GM19099 (cell line): ENCODE data around the gene GPR61.

Experiments
- POLR2A ChIP-seq: IDR thresholded peaks from 3 replicates; pipeline ENCODE4 v1.6.1; 2011; ENCODE audit warnings: low read depth; ENCODE audit not compliant: insufficient read length; ENCODE audit errors: extremely low read depth

Gene GPR61, protein sequence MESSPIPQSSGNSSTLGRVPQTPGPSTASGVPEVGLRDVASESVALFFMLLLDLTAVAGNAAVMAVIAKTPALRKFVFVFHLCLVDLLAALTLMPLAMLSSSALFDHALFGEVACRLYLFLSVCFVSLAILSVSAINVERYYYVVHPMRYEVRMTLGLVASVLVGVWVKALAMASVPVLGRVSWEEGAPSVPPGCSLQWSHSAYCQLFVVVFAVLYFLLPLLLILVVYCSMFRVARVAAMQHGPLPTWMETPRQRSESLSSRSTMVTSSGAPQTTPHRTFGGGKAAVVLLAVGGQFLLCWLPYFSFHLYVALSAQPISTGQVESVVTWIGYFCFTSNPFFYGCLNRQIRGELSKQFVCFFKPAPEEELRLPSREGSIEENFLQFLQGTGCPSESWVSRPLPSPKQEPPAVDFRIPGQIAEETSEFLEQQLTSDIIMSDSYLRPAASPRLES

GRCh38 chr1:109539676-109540075 lies at the start of gene GPR61:
GPR61 (plus strand) TSS chr1:109539872; CDS start chr1:109543023, 3,151 bp downstream.
- no peak for TF ChIP-seq POLR2A

DNA sequence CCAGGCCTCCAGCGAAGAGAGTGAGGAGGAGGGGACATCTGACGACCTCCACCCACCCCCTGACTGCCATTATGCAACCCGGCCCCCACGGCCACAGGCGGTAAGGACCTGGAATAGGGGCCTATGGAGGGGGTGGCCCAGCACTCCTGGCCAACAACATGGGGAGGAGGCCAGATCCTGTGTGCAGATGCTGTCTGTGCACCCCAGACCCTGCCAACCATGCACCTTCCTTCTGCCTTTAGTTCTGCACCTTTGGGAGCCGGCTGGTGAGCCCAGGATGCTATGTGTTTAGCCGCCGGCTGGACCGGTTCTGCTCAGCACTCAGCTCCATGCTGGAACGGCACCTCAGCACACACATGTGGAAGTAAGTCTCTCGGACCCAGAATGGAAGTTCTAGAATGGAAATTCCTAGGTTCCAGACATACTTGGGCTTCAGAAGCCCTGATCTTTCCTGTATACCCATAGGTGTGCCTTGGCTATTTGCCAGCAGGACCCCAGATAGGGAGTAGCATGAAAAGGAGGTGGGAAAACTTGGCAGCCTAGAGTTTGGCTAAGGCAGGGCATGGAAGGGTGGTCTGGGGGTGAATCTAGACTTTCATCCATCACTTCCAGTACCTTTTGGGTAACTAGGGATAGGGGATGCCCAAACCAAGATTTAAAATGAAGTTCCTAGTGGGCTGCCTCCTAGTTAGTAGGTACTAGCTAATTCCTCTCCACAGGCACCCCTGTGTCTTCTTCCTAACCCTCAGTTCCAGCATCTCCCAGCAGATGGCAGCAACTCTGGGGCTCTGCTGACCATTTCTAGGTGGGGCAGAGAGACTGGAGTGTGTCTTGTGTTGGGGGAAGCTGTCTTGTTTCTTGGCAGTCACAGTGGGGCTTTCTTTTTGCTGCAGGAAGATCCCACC lies 49.4 kb upstream of the GPR61 start:
- TF ChIP-seq POLR2A, result no peak

DNA sequence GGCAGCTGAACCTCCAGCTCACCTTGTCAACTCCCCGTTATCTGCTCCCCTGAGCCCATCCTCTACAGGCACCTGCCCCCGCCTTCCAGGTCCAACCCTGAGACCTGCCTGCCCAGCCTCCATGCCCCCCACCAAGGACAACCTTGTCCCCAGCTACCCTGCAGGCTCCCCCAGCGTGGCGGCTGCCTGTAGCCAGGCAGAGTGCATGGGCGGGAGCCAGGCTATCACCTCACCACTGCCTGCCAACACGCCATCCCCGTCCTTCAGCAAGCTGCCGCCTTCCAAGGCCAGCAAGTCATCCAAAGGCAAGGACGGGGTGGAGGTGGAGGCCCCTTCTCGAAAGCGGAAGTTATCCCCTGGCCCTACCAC lies 48.8 kb upstream of the GPR61 start:
- TF ChIP-seq POLR2A, result no peak

GRCh38 chr1:109491372-109491771 lies 48.3 kb upstream of the GPR61 start:
- no peak for TF ChIP-seq POLR2A

DNA sequence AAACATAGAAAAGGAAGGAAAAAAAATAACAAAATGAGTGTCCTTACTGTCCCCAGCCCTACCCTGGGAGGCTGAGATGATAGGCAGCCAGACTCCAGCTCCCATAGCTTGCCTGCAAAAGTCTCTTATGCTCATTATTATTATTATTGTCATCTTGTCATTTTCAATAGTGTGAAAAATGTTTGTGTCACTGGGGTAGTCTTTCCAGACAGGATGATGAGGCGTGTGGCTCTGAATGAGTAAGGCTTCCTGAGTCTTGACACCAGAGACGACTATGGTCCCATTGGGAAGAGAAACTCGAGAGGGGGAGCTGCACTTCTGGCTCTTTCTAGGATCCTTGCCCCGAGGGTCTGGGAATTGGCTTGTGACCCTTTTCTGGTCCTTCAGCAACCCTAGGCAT lies 46.9 kb upstream of the GPR61 start:
- TF ChIP-seq POLR2A, result no peak

- TF ChIP-seq POLR2A, result no peak
Observed at GRCh38 chr1:109493227-109493626, 46.4 kb upstream of the GPR61 start.

- peak; percentile 92 for TF ChIP-seq POLR2A
Observed at GRCh38 chr1:109493805-109494539, 45.7 kb upstream of the GPR61 start, which contains the start of gene CYB561D1. CYB561D1 (plus strand) TSS chr1:109494094; CDS start chr1:109494140, 46 bp downstream.

GRCh38 chr1:109495738-109496137 lies 43.9 kb upstream of the GPR61 start:
- no peak for TF ChIP-seq POLR2A

DNA sequence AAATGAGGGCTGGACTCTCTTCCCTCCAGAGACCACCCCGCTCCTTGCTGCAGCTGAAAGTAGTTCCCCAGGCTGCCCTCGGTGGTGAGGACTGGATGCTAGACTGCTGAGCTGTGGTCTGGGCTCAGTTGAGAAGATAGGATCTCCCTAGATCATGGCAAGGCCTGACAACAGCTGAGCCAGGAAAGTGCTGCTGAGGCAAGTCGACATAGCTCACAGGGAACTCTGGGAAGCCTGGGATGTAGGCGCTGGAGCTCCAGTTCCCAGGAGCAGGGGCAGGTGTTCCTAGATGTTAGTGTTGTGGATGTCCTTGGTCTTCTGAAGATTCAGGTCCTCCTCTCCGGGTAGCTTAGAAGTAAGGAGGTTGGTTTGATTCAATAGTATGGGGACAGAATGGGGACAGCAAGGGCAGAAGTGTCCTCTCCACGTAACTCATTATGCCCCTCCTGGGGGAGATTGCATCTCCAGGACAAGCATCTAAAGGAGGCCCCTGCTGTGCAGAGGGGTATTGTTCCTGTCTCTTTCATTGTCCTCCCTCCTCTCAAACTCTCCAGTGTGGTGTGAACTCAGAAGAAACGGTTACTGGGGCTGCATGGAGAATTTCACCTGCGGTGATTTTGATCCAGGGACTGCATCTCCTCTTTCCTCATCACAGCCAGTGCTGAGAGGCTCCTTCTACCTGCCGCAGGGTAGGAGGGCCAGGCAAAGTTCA lies 42.1 kb upstream of the GPR61 start:
- TF ChIP-seq POLR2A, result no peak

DNA sequence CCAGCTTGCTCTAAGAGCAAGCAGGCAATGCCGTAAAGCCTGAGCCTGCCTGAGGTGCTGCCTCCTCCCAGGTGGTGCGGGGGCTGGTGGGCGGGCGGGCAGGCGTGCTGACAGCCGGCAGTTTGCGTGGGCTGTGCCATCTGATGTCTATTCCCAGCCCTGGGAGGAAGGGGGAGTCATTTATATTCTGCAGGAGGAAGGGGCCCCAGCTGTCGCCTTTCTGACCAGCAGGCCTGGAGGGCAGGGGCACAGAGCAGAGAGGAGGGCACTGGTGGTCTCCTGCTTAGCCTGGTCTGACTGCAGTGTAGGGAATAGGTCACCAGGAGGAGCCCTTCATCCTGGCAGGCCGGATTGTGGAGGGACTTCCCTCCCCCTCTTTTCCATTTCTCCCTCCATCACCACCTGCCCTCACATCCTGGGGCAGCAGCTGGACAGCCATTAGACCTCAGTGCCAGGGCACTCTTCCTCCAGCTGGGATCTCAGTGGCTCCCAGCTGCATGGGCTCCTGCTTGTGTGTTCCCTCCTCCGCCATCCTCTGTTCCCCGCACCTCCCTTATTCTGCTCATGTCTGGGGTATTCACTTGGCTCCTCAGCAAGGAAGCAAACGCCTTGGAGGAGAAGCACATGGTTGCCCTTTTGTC lies 41.4 kb upstream of the GPR61 start:
- TF ChIP-seq POLR2A, result no peak

- TF ChIP-seq POLR2A, result no peak
Observed at GRCh38 chr1:109499081-109499480, 40.6 kb upstream of the GPR61 start.

DNA sequence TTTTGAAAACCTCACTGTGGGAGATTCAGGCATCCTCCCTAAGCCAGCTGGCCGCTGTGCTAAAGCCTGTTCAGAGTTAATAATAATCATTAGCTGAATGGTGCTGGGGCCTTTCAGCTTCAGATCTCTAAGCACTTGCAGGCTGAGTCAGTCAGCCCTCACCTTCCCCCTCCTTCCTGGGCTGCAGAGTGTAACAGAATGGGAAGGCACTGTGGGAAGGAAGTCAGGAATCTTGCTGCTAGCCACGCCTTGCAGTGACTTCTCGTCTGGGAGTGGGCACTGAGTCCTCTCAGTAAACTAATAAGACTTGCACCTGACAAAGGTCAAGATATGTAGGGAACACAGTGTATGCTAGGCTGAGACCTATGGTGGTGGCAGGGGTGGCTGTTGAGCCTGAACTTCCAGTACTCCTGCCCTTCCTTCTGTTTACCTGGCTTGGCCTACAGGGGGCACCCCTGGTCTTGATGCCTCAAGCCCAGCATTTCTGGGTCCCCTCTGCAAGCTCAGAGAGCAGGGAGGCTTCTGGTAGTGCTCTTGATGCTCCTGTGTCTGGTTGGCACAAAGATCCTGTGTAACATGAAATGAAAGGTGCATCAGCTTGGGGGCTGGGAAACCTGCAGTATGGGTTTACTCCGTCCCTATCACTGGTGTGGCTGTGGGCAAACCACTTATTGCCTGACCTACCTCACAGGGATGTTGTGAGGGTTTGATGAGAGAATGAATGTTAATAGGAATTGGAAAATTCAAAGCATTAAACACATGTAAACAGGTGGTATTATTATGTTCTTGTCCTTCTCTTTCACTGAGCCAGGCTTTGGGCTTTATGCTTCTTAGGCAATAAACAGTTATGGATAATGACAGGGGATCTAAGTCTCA lies 39.8 kb upstream of the GPR61 start:
- TF ChIP-seq POLR2A, result no peak

DNA sequence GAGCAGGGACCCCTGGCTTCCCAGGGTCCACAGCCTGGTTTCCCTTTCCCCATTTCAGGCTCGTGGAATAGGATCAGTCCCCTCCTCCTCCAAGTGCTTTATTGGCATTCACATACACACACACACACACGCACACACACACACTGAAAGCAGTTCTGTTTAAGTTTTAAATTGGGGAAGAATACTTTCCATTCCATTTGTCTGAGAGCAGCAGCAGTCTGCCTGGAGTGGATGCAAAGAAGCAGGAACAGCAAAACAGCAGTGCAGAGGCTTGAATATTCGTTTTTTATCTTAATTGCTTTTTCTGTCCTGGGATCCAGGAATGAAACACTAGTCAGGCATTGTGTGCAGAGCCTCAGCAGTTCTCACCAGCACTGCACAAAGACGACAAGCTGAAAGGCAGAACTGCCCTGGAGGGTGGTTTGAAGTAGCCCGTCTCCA lies 38.7 kb upstream of the GPR61 start:
- TF ChIP-seq POLR2A, result no peak
